GM18507 (cell line): ENCODE results near the gene CAMSAP3.
"Not testable (repeated sequence)": the region's sequence is repeated elsewhere in the genome, so short reads cannot be mapped to it uniquely, and the experiment has no call there.

Source experiments
- DNase-seq: peaks from one replicate; pipeline ENCODE4 v3.0.0; 2011; ENCODE audit warnings: low read depth; ENCODE audit not compliant: insufficient read length; ENCODE audit errors: extremely low spot score
- FAIRE-seq: peaks from 2 replicates; lab custom pipeline; 2011; peaks lifted over from hg19 to GRCh38; lab: Jason Lieb, UNC

Gene CAMSAP3

DNA sequence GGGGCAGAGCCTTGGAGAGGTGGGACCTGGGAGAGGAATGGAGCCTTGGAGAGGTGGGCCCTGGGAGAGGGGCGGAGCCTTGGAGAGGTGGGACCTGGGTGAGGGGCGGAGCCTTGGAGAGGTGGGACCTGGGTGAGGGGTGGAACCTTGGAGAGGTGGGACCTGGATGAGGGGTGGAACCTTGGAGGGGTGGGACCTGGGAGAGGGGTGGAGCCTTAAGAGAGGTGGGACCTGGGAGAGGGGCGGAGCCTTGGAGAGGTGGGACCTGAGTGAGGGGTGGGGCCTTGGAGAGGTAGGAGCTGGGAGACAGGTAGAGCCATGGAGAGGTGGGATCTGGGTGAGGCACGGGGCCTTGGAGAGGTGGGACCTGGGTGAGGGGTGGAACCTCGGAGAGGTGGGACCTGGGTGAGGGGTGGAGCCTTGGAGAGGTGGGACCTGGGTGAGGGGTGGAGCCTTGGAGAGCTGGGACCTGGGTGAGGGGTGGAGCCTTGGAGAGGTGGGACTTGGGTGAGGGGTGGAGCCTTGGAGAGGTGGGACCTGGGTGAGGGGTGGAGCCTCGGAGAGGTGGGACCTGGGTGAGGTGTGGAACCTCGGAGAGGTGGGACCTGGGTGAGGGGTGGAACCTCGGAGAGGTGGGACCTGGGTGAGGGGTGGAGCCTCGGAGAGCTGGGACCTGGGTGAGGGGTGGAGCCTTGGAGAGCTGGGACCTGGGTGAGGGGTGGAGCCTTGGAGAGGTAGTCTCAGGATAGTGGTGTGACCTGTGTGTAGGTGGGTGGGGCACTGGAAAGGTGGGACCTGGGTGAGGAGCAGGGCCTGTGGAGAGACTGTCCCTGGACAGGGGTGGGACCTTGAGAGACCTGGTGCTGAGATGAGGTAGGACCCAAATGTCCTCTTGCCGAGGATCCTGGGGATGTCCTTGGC lies 48.2 kb downstream of the CAMSAP3 start:
- FAIRE-seq: peak; percentile 58
- DNase-seq: not testable (repeated sequence)

DNA sequence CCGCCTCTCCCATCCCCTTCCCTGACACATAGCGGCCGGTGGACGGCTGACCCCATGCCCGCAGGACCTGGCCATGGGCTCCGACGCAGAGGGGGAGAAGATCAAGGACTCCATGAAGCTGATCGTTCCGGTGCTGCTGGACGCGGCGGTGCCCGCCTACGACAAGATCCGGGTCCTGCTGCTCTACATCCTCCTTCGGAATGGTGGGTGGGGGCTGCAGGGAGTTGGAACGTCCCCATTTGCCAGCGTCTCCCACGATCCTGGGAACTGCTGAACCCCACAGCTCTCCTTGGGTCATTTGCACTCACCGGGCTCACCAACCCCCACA lies 48.9 kb downstream of the CAMSAP3 start:
- DNase-seq: no peak
- FAIRE-seq: no peak

DNA sequence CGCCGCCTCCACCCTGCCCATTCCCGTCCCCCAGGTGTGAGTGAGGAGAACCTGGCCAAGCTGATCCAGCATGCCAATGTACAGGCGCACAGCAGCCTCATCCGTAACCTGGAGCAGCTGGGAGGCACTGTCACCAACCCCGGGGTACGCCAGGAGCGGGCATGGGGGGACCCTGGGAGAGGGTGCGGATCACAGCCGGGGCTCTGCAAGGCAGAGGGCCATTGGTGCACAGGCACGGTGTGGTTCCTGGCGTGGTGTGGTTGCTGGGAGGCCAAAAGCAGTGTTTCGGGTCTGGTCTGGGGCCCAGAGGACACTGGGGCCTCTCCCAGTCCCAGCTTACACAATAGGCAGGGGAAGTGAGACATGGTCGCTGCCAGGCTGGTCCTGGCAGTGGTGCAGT lies 49.5 kb downstream of the CAMSAP3 start:
- FAIRE-seq (no peak), DNase-seq (no peak)

DNA sequence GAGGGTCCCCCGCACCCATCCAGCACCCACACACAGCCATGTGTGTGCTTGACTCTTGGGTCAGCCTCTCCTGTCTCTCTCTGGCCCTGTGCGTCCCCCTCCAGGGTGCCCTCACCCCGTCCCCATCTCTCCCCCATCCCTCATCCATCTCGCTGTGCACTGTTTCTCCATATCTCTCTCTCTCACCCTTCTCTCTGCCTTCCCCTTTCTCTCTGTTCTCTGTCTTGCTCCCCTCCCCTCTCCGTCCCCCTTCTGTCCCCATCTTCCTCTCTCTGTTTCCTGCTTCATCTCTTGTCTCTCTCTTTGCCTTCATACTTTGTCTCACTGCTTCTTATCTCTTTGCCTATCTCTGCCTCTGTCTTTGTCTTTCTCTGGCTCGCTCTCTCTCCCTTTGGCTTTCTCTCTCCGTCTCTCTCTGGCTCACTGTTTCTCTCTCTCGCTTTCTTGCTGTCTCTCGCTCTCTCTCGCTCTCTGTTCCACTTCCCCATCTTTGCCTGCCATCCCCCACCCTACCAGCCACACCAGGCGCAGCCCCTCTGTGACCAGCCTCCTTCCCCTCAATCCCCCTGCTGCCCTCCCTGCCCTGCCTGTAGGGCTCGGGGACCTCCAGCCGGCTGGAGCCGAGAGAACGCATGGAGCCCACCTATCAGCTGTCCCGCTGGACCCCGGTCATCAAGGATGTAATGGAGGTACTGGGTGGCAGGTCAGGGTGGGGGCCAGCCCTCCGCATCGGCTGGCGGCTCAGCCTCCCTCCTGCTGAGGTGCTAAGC lies 50.2 kb downstream of the CAMSAP3 start:
- DNase-seq (no peak), FAIRE-seq (no peak)

DNA sequence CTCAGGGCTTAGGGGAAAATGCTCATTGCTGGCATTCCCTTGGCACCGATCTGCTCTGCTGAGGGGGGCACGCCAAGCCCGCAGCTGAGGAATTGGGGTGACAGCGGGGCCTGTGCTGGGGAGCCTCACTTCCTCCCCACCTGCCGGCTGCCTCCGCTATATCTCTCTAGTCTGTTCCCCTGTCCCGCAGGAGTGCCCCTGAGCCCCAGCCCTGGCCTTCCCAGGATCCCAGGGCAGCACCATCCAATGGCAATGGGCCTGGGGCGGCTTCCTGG lies 50.7 kb downstream of the CAMSAP3 start:
- DNase-seq: no peak
- FAIRE-seq: no peak

DNA sequence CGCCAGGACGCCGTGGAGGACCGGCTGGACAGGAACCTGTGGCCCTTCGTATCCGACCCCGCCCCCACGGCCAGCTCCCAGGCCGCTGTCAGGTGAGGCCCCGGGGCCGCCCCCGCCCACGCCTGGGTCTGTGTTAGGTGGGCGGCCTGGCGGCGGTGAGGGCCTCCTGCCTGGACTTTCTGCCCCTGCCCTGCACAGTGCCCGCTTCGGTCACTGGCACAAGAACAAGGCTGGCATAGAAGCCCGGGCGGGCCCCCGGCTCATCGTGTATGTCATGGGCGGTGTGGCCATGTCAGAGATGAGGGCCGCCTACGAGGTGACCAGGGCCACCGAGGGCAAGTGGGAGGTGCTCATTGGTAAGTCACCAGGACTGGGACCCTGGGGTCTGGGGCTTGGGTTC lies 51.5 kb downstream of the CAMSAP3 start:
- no peak for FAIRE-seq
- DNase-seq: no peak

DNA sequence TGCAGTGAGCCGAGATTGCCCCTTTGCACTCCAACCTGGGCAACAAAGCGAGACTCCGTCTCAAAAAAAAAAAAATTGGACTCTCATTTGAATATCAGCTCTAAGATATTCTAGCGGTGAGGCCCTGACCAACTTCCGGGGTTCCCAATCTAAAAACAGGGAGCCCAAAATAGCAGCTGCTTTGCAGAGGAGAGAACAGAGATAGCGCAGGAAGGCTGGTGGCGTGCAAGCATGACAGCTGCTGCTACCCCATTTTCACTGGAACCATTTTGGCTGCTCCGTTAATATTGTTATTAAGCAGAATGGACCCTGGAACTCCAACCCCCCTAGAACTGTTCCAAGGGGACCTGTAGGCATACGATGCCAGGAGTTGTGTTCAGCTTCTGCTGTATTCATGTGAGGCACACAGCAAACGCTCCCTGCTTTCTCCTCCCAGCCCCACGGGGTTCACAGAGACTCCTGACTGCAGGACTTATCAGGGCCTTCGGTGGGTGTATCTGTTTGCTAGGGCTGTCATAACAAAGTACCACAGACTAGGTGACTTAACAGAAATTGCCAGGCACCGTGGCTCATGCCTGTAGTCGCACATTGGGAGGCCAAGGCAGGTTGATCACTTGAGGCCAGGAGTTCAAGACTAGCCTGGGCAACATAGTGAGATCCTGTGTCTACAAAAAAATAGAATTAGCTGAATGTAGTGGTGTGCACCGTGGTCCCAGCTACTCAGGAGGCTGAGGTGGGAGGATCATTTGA lies 52.8 kb downstream of the CAMSAP3 start:
- DNase-seq (no peak), FAIRE-seq (no peak)

DNA sequence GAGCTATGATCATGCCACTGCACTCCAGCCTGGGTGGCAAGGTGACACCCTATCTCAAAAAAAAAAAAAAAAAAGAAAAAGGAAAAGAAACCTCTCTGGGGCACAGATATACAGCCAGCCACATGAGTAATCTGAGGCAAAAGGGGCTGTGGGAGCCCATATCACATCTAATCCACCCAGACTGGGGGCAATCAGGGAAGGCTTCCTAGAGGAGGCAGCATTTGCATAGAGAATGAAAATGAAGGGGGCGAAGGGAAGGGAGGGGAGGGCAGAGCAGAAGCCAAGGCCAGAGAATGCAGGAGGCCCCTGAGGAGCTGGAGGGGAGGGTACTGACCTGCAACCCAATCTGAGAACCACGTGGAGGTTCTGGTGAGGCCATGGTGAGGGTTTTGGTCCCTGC lies 54.5 kb downstream of the CAMSAP3 start:
- FAIRE-seq: no peak

DNA sequence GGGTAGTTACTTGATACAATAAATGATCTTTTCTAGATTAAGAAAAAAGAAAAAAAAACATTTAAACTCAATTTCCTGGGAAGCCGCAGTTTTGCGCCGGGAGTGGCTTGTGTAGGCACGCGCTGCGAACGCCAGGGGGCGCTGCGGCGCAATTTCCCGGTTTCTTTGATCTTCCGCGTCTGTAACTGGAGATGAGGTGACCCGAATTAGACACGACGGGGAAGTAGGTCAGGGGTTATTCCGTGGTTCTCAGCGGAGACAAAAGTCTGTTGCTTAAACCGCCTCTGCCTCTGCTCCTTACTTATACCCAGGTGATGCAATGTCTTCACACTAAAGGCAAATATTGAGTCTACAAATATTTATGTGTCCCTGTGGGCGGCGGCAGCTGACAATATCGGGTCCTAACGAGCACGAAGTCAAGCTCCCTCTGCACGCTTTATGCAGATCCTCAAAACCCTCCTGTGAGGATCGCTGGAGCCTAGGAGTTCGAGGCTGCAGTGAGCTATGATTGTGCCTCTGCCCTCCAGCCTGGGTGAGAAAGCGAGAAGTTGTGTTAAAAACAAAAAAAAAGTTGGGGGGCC lies 56.5 kb downstream of the CAMSAP3 start:
- DNase-seq (peak; percentile 73), FAIRE-seq (peak; percentile 84)

More for the DNA sequence above, 54.5 kb downstream of the CAMSAP3 start:
- no peak for DNase-seq

DNA sequence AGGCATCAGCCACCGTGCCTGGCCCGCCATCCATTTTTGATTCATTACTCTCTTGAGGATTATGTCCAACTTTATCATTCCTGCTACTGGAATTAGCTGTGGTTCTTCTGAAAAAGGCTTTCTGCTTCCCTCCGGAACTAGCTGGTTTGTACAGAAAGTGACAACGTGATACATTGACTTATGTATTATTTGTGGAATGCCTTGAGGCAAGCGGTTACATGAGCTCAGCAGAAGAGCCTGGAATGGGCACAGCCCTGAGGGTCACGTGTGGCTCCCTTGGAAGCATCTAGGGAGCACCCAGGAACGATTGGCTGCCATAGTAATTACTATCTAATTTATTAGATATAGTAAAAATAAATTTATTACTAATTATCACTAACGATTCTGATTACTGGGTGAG lies 58.7 kb downstream of the CAMSAP3 start:
- FAIRE-seq: no peak
- no peak for DNase-seq

DNA sequence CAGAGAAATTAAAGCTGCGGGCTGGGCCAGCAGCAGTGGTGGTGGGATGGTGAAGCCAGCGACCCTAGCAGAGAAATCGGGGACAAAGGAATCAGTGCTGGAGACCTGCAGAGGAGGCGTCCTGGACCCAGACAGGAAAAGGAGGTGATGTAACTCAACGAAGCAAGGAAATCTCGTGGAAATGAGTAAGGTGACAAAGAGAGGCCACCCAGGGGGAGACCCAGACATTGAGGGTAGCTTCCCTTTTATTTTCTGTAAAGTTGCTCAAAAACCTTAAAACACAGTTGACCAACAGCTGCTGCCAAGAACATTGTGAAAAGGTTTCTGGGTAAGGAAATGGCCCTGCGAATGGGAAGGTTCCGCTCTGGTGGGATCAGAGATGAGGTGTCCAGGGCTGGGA lies 59.9 kb downstream of the CAMSAP3 start:
- FAIRE-seq (no peak), DNase-seq (no peak)

DNA sequence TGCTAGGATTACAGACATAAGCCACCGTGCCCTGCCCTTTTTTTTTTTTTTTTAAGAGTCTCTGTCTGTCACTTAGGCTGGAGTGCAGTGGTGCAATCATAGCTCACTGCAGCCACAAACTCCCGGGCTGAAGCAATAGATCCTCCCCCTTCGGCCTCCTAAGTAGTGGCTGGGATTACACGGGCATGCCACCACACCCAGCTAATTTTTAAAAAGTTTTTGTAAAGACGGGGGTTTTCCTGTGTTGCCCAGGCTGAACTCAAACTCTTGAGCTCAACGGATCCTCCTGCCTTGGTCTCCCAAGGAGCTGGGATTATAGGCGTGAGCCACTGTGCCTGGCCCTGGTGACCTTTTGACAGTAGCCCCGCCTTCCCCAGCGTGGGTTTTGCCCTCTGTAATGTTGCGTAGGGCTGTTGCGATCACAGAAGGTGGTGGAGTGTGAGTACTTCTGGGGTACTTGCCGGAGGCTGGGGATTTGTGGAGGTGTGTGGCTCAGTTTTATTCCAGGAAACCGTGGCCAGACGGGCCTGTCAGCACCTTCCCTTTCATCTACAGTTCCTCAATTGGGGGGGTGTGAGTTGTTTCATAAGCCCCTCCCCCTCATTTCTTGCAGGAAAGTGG lies 61.6 kb downstream of the CAMSAP3 start:
- no peak for DNase-seq
- no peak for FAIRE-seq

DNA sequence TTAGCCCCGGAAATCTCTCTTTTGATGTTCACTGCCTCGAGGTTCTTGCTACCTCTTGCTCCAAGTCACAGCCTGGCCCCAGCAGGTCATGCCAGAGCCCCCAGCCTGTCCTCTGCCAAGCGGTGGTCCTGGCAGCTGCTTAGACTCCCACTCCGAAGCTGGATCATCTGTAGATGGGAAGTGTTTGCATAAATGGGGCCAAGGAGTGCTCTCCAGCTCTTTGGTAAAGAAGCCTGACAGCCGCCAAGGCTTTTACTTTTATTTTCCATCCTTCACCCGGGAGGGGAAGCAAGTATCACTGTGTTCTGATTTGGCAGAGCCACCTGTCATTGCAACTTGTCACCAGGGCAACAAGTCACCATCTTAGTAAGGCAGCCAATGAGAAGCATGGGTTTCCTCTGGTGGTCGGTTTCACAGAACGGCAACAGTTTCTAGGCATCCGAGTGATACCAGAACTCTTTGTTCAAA lies 62.6 kb downstream of the CAMSAP3 start:
- peak; percentile 95 for FAIRE-seq
- DNase-seq: peak; percentile 87

DNA sequence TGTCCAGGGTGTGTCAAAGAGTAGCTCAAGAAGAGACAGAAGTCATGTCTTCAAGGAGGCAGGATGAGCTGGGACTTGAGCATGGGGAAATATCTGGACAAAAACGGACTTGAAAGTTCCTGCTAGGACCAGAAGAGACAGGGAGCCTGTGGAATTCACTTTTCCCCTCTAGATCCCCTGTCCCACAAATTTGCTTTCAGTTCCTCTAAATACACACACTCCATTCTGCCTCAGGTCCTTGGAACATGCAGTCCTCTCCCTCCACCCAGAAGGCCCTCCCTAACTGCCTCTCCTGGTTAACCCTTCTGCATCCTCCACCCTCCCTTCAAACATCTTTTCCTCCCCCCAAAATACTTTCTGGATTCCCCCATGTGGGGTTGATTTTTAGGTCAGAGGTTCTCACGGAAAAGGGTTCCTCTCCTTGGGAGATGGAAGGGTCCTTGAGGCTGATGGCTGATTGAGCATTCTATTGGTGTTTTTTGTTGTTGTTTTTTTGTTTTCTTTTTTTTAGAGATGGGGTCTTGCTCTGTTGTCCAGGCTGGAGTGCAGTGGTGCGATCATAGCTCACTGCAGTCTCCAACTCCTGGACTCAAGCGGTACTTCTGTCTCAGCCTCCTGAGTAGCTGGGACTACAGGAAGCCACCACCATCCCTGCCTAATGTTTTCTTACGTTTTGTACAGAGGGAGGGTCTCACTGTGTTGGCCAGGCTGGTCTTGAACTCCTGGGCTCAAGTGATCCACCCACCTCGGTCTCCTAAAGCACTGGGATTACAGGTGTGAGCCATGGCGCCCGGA lies 66.3 kb downstream of the CAMSAP3 start:
- FAIRE-seq: no peak
- no peak for DNase-seq

DNA sequence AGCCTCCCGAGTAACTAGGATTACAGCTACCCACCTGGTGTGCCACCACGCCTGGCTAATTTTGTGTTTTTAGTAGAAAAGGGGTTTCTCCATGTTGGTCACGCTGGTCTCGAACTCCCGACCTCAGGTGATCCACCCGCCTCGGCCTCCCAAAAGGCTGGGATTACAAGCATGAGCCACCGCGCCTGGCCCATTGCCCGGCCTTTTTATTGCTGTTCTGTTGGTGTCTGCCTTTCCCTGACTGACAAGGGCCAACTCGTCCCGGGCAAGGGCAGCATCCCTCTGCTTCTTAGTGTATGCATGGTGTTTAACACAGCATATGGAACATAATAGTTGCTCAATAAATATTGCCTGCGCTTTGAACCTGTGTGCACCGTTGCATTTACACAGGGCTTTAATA lies 67.0 kb downstream of the CAMSAP3 start:
- no peak for FAIRE-seq
- no peak for DNase-seq

DNA sequence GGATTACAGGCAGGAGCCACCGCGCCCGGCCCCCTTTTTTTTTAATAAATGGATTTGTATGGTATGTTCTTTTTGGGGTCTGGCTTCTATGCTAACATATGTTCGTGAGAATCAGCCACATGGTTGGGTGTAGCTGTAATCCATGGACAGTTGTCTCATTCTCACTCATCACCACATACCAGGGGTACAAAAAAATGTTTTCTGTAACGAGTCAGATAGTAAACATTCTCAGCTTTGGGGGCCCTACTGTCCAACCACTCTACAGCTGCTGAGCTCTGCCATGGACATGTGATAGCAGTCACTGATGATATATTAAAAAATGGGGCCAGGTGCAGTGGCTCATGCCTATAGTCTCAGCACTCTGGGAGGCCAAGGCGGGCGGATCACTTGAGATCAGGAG lies 68.0 kb downstream of the CAMSAP3 start:
- FAIRE-seq (no peak), DNase-seq (no peak)

DNA sequence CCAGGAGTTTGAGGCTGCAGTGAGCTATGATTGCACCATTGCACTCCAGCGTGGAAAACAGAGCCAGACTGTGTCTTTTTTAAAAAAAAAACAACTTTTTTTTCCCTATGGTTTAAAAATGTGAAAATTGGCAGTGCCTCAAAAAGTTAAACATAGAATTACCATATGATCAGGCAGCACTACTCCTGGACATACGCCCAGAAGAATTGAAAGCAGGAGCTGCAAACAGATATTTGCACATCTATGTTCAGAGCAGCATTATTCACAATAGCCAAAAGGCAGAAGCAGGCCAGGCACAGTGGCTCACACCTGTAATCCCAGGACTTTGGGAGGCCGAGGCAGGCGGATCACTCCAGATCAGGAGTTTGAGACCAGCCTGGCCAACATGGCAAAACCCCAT lies 69.4 kb downstream of the CAMSAP3 start:
- DNase-seq (no peak), FAIRE-seq (no peak)
